Amniotic stem cell (primary cell): ENCODE measurements around the gene ST3GAL4.

Source experiments
- DNase-seq: peaks from one replicate; lab custom pipeline; 2025; lab: John Stamatoyannopoulos, UW

ST3GAL4 gene

GRCh38 chr11:126424471-126425039 is 69.1 kb downstream of the ST3GAL4 start:
- no peak for DNase-seq

GRCh38 chr11:126426106-126426505 is 70.6 kb downstream of the ST3GAL4 start:
- DNase-seq: no peak

- no peak for DNase-seq
These were observed 71.6 kb downstream of the ST3GAL4 start for GRCh38 chr11:126426820-126427749.

- no peak for DNase-seq
These were observed 75.3 kb downstream of the ST3GAL4 start for GRCh38 chr11:126430581-126431335.

GRCh38 chr11:126431401-126432064 is 76.0 kb downstream of the ST3GAL4 start:
- peak; percentile 50 for DNase-seq

DNA sequence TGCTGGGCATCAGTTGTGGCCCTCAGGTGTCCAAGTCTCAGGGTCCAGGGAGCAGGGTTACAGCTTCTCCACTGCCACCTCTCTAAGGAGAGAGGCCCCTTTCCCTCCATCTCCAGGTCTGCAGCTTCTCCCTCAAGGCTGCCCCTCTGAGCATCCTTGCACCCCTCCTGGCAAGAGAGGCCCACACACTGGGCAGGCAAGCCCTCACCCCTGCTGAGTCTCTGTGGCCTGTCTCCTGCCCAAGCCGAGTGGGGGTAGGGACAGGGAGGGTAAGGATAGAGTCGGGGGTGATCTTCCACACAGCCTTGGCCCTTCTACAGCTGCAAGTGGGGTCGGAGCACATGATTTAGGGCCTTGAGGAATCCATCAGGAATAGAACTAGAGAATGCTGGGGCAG is 76.6 kb downstream of the ST3GAL4 start:
- DNase-seq: no peak

- no peak for DNase-seq
These were observed 77.0 kb downstream of the ST3GAL4 start for GRCh38 chr11:126432525-126432924.

DNA sequence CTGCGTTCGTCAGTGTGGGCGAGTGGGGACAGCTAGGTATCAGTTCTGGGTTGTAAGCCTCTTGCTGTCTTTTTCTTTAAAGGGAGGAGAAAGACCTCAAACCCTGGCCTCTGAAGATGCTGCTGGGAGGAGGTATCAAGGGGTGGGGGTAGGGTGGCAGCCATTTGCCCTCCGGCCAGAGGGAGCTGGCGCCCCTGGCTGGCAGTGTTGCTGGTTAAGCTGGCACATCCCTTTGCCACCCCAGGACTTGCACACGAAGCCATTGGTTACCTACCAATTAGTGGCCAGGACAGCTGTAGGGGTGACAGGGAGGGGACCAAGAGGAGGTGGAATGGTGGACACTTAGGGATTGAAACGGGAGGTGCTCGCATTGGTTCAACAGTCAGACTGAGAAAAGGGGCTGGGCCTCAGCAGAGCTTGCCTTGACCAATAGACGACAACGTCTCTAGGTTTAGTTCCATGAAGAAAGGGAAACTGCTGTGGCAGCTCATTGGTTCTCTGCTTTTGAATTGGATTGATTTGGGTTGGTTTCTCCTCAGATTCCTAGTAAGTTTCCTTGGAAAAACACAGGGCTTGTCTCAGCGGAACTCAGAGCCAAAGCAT is 77.9 kb downstream of the ST3GAL4 start:
- DNase-seq: no peak

- DNase-seq: no peak
These were observed 78.8 kb downstream of the ST3GAL4 start for GRCh38 chr11:126433989-126434949.

DNA sequence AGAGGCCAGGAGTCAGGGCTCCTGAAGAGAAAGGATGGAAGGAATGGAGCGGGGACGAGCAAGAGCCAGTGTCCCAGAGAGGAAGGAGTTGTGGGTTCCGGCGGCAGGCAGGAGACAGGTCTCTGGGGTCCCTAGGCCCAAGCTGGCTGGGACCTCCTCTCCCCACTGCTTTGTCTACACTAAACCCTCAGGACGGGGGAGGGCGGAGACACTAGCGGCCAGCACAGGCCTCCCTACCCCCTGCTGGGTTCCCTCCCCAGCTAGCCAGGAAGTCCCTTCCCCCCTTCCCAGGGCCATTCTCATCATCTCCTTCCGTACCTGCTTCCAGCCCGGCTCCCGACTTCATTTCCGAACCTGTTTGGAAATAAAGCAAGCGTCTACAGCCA is 79.5 kb downstream of the ST3GAL4 start:
- DNase-seq: no peak

- DNase-seq: no peak
These were observed 80.8 kb downstream of the ST3GAL4 start for GRCh38 chr11:126436209-126436755.

DNA sequence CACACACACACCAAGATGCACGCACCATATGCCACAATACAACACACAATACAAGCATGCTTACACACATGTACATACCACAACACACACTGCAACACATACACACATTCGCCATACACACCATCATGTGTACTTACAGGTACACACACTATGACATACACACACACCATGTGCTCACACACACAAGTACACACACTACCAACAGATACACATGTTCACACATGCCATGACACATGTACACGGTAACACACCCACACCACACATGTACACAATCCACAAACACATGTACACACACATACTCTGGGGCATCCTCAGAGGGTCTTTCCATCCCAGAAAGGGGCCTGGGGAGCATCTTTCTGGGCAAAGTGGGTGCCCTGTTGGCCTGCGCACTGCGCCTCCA is 82.2 kb downstream of the ST3GAL4 start:
- DNase-seq: no peak

GRCh38 chr11:126438272-126438671 is 82.8 kb downstream of the ST3GAL4 start:
- no peak for DNase-seq

DNA sequence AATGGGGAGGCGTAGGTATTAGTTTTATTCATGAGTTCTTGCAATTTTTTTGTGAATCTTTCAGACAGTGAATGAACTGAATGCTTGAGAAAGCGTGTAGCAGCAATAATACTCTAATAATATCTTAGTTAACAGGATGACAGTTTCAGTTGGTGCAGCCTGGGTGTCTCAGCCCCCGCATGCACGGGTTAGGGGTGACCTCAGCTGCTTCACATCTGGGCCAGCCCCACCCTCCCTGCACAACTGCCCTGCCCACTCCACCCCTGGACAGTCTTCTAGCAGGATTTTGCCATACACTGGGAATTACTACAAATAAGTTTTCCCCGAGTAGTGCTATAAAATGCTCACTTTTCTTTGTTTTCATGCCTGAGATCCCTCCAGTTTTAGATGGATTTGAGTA is 83.2 kb downstream of the ST3GAL4 start:
- DNase-seq: no peak

DNA sequence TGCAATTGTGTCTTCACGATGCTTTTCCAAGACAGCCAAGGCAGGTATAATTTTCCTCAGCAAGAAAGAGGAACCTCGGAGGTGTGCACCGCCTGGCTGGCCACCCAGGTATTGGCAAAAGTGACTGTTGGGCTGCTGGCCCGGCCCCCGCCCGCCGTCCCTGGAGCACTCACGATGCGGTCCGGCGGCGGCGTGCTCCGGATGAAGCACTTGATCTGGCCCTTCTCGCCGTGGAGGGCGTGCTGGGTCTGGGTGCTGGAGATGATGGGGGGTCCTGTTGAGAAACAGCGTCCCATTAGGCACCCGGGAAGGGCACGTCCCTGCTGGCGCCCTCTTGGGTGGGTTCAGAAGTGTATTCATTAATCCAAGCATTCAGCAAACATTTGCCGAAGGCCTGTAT is 84.8 kb downstream of the ST3GAL4 start:
- no peak for DNase-seq

- DNase-seq: peak; percentile 30
These were observed 85.5 kb downstream of the ST3GAL4 start for GRCh38 chr11:126440792-126441514.

DNA sequence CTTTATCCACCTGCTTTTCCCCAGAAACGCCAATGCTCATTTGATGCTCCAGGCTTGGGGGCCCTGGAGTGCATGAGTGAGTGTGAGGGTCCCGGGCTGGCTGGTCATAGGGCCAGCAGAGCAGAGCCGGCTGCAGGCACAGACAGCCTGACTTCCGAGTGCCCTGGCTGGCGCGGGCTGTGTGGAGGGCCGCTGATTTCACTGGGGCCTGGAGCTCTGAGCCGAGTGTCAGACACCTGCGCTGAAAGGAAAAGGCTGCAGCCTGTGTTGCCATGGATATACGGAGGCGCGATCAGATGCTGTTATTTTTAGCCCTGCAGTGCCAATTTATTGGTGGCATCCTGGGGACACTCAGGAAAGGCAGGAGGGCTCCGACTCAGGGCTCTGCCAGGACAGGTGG is 87.6 kb downstream of the ST3GAL4 start:
- DNase-seq: no peak

DNA sequence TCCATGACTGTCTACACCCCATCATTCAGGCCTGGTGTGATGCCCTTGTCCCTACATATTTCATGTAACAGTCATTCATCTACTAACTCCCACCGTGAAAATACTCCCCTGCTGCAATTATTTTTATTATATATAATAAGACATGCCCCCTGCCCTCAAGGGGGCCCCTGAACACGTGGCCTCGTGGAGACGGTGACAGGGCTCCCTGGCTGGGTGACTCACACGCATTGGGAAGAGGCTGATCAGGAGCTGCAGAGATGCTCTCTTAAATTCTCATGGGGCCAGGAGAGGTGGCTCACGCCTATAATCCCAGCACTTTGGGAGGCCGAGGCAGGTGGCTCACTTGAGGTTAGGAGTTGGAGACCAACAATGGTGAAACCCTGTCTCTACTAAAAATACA is 88.6 kb downstream of the ST3GAL4 start:
- DNase-seq: no peak

- no peak for DNase-seq
These were observed 91.1 kb downstream of the ST3GAL4 start for GRCh38 chr11:126446581-126446980.

DNA sequence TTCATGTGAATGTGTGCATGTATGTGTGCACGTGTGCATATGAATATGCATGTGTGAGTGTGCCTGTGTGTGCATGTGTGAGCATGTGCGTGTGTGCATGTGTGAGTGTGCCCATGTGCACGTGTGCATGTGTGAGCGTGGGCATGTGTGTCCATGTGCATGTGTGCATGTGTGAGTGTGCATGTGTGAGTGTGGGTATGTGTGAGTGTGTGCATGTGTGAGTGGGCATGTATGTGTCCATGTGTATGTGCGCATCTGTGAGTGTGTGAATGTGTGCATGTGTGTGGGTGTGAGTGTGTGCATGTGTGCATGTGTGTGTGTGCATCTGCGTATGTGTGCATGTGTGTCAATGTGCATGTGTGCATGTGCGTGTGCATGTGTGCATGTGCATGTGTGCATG is 94.7 kb downstream of the ST3GAL4 start:
- DNase-seq: no peak
